ENCODE data around the gene ROR2. TPM values are rescaled to one million over a fixed set of nuclear protein-coding genes. Genes with fewer than 3 reads are reported as not detected.
"Not testable (repeated sequence)": the region's sequence is repeated elsewhere in the genome, so short reads cannot be mapped to it uniquely, and the experiment has no call there.

ROR2 gene
- total and polyA plus RNA-seq, 4 donors = 2.7 to 32.3 (median 9.2) TPM

DNA sequence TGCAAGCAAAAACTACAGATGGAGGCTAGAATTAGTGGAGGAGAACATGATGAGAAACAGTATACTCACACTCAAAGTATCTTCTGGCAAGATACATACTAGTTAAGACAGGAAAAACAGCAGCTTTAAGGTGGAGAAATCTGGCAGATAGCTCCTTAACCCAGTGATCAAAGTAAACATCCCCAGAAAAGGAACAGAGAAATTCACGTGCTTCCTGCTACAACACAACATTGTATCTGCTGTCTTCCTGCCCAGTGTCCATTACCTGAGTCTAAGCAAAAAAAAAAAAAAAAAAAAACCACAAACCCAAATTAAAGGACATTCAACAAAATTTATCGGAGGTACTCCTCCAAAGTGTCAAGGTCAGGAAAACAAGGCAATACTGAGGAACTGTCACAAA lies 38.4 kb downstream of the ROR2 start:
- H3K4me1 ChIP-seq (ENCODE audit: control insufficient read depth in 5 of 5, insufficient read depth in 5 of 5, low read length in 5 of 5) = peaks cover 0 to 22% (median 5%) of the 10 kb centered on the region in 5 donors
- TF ChIP-seq, protein P1, sequence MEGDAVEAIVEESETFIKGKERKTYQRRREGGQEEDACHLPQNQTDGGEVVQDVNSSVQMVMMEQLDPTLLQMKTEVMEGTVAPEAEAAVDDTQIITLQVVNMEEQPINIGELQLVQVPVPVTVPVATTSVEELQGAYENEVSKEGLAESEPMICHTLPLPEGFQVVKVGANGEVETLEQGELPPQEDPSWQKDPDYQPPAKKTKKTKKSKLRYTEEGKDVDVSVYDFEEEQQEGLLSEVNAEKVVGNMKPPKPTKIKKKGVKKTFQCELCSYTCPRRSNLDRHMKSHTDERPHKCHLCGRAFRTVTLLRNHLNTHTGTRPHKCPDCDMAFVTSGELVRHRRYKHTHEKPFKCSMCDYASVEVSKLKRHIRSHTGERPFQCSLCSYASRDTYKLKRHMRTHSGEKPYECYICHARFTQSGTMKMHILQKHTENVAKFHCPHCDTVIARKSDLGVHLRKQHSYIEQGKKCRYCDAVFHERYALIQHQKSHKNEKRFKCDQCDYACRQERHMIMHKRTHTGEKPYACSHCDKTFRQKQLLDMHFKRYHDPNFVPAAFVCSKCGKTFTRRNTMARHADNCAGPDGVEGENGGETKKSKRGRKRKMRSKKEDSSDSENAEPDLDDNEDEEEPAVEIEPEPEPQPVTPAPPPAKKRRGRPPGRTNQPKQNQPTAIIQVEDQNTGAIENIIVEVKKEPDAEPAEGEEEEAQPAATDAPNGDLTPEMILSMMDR (IDR thresholded peaks at IDR 0.05; ENCODE audit: control extremely low read depth, extremely low read depth) = no peak
- peaks cover 0 to 2% (median 0%) of the 10 kb centered on the region in 4 donors for H3K9me3 ChIP-seq (ENCODE audit: control insufficient read depth in 4 of 4, insufficient read depth in 3 of 4, low read length in 3 of 4)
- WGBS, 2 donors = 52 to 53% methylated on average over 2 of the region's 2 CpGs
- no peaks in the 10 kb centered on the region for H3K27me3 ChIP-seq (ENCODE audit: control insufficient read depth in 3 of 3, insufficient read depth in 3 of 3, low read length in 2 of 3)
- H3K9ac ChIP-seq (ENCODE audit: insufficient read depth in 1 of 2, low read length in 2 of 2) = no peak overlapping the region
- no peak overlapping the region for H3K27ac ChIP-seq (ENCODE audit: low read depth in 1 of 2, low read length in 1 of 2)
- DNase-seq = no peak
- H3K4me3 ChIP-seq = no peak overlapping the region
- peaks cover 0 to 7% (median 0%) of the 10 kb centered on the region in 4 donors for H3K36me3 ChIP-seq (ENCODE audit: control insufficient read depth in 4 of 4, insufficient read depth in 4 of 4, low read length in 4 of 4)
- ATAC-seq (ENCODE audit: insufficient read depth, low FRiP score) = no peak

DNA sequence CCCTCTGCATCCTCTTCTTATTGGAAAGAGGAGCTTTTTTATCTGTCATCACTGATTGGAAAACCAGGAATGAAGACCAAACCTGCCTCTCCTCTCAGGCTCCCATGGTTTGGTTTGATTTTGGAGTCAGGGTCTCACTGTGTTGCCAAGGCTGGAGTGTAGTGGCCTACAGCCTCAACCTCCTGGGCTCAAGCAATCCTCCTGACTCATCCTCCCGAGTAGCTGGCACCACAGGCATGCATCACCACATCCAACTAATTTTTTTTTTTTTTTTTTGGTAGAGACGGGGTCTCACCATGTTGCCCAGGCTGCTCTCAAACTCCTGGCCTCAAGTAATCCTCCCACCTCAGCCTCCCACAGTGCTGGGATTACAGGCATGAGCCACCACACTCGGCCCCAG lies 40.8 kb downstream of the ROR2 start:
- H3K9ac ChIP-seq (ENCODE audit: insufficient read depth in 1 of 2, low read length in 2 of 2); ATAC-seq (ENCODE audit: insufficient read depth, low FRiP score); H3K4me3 ChIP-seq; H3K36me3 ChIP-seq (ENCODE audit: control insufficient read depth in 4 of 4, insufficient read depth in 4 of 4, low read length in 4 of 4); H3K27me3 ChIP-seq (ENCODE audit: control insufficient read depth in 3 of 3, insufficient read depth in 3 of 3, low read length in 2 of 3); H3K27ac ChIP-seq (ENCODE audit: low read depth in 1 of 2, low read length in 1 of 2); DNase-seq; H3K9me3 ChIP-seq (ENCODE audit: control insufficient read depth in 4 of 4, insufficient read depth in 3 of 4, low read length in 3 of 4): not testable (repeated sequence)
- 88 to 99% methylated on average over 3 of the region's 3 CpGs for WGBS, 2 donors
- peaks cover 0 to 37% (median 11%) of the 10 kb centered on the region in 5 donors for H3K4me1 ChIP-seq (ENCODE audit: control insufficient read depth in 5 of 5, insufficient read depth in 5 of 5, low read length in 5 of 5)

DNA sequence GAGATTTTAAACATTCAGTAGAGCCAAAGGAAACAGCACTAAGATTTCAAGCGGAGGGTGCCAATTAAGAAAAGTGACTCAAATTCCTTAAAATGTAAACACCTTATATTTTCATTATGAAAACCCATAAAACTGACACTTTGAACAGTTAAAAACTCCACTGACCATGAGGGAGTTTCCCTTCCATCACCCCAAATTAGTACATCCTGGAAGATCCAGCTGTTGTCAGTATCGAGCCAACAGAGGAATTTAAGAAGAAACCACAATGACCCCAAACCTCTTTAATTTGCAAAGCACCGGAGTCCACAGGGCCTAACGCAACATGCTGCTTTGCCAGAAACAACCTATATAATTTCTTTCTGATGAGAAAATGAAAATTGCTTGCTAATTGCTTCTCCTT lies 41.3 kb downstream of the ROR2 start:
- H3K9me3 ChIP-seq (ENCODE audit: control insufficient read depth in 4 of 4, insufficient read depth in 3 of 4, low read length in 3 of 4) = peaks cover 0 to 2% (median 0%) of the 10 kb centered on the region in 4 donors
- TF ChIP-seq, protein P1 (IDR thresholded peaks at IDR 0.05; ENCODE audit: control extremely low read depth, extremely low read depth) = no peak
- peak in 1 of 3 donors; percentile 48 for DNase-seq
- H3K9ac ChIP-seq (ENCODE audit: insufficient read depth in 1 of 2, low read length in 2 of 2) = no peak overlapping the region
- 57 to 59% methylated on average over 4 of the region's 4 CpGs for WGBS, 2 donors
- no peaks in the 10 kb centered on the region for H3K27me3 ChIP-seq (ENCODE audit: control insufficient read depth in 3 of 3, insufficient read depth in 3 of 3, low read length in 2 of 3)
- no peak for ATAC-seq (ENCODE audit: insufficient read depth, low FRiP score)
- peaks cover 0 to 7% (median 0%) of the 10 kb centered on the region in 4 donors for H3K36me3 ChIP-seq (ENCODE audit: control insufficient read depth in 4 of 4, insufficient read depth in 4 of 4, low read length in 4 of 4)
- no peak overlapping the region for H3K27ac ChIP-seq (ENCODE audit: low read depth in 1 of 2, low read length in 1 of 2)
- no peak overlapping the region for H3K4me3 ChIP-seq
- H3K4me1 ChIP-seq (ENCODE audit: control insufficient read depth in 5 of 5, insufficient read depth in 5 of 5, low read length in 5 of 5) = peaks cover 0 to 42% (median 11%) of the 10 kb centered on the region in 5 donors

DNA sequence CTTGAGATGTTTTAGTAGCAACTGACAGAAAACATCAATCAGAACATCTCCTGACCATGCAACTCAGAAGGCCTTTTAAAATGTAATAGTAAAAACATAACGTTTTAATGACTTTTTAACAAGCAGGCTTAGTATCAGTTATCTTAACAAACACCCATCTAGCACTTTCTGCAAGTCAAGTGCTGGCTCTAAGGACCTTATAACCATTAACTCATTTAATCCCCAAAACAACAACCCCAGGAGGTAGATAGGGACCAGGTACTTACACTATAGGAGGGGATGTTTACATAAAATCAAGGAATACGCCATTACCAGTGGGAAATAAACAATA lies 41.8 kb downstream of the ROR2 start:
- WGBS, 2 donors = 70 to 86% methylated on average over 2 of the region's 2 CpGs

More for the DNA sequence above, 41.8 kb downstream of the ROR2 start:
- Histone ChIP-seq H3K9me3 (ENCODE audit: control insufficient read depth in 4 of 4, insufficient read depth in 3 of 4, low read length in 3 of 4) (peaks cover 0 to 2% (median 0%) of the 10 kb centered on the region in 4 donors), H3K27me3 (ENCODE audit: control insufficient read depth in 3 of 3, insufficient read depth in 3 of 3, low read length in 2 of 3) (no peaks in the 10 kb centered on the region), H3K4me1 (ENCODE audit: control insufficient read depth in 5 of 5, insufficient read depth in 5 of 5, low read length in 5 of 5) (peaks cover 0 to 46% (median 15%) of the 10 kb centered on the region in 5 donors), H3K9ac (ENCODE audit: insufficient read depth in 1 of 2, low read length in 2 of 2) (no peak overlapping the region), H3K36me3 (ENCODE audit: control insufficient read depth in 4 of 4, insufficient read depth in 4 of 4, low read length in 4 of 4) (peaks cover 0 to 7% (median 0%) of the 10 kb centered on the region in 4 donors), H3K27ac (ENCODE audit: low read depth in 1 of 2, low read length in 1 of 2) (no peak overlapping the region), H3K4me3 (no peak overlapping the region)
- TF ChIP-seq, protein P1 (IDR thresholded peaks at IDR 0.05; ENCODE audit: control extremely low read depth, extremely low read depth) = no peak
- ATAC-seq (ENCODE audit: insufficient read depth, low FRiP score) (no peak), DNase-seq (no peak)

Measured in lung (tissue), 12 donors.